Measurements from ENCODE around the gene RGS8.

DNA sequence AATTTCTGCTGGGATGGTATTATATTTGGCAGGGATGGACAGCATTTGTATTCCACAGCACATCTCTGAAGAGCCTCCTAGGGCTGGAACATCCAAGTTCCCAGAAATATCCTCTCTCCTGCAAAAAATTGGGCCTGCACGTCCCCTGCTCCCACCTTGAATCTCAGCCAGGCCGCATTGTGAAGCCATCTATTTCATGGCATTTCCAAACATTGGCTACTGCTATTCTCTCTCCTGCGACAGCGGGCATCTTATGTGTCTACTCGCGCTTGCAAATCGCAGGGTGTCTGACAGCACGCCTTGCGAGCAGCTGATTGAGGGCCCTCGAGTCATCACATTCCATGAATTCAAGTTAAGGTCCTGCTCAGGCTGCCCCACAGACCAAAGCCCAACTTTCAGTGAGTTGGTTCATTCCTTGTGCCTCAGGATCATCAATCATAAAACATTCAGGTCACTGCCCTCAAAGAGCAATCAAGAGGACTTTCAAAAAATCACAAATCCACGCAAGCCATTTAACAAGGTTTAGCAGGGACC lies 15.8 kb downstream of the RGS8 start:
- TF ChIP-seq, protein P1, sequence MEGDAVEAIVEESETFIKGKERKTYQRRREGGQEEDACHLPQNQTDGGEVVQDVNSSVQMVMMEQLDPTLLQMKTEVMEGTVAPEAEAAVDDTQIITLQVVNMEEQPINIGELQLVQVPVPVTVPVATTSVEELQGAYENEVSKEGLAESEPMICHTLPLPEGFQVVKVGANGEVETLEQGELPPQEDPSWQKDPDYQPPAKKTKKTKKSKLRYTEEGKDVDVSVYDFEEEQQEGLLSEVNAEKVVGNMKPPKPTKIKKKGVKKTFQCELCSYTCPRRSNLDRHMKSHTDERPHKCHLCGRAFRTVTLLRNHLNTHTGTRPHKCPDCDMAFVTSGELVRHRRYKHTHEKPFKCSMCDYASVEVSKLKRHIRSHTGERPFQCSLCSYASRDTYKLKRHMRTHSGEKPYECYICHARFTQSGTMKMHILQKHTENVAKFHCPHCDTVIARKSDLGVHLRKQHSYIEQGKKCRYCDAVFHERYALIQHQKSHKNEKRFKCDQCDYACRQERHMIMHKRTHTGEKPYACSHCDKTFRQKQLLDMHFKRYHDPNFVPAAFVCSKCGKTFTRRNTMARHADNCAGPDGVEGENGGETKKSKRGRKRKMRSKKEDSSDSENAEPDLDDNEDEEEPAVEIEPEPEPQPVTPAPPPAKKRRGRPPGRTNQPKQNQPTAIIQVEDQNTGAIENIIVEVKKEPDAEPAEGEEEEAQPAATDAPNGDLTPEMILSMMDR (IDR thresholded peaks at IDR 0.05), result no peak
- TF ChIP-seq EZH2 (IDR thresholded peaks at IDR 0.05; ENCODE audit: borderline replicate concordance, insufficient read depth, low read depth, low read length, poor library complexity, severe bottlenecking), result no peak
